Uterus (tissue), 4 donors: ENCODE measurements around the gene RRP1. TPM values are rescaled to one million over a fixed set of nuclear protein-coding genes. Genes with fewer than 3 reads are reported as not detected.

Experiments used
- DNase-seq, 2 donors: peaks; one replicate each; pipeline ENCODE4 v3.0.0-alpha.2; 2019 to 2020
- H3K27ac ChIP-seq, 2 donors: fragments of 200-600 bp; sonication (generic); 1 replicate in 1 of 2; 2 replicates in 1 of 2; pipeline ENCODE4 v1.5.1; 2016 to 2018
- H3K27me3 ChIP-seq, 2 donors: fragments of 200-600 bp; sonication (generic); one replicate each; pipeline ENCODE4 v1.5.1; 2018 to 2019; ENCODE audit warnings: control low read depth in 1 of 2
- H3K36me3 ChIP-seq, 2 donors: fragments of 200-600 bp; sonication (generic); one replicate each; pipeline ENCODE4 v1.5.1; 2019; ENCODE audit warnings: control low read depth in 1 of 2
- H3K4me1 ChIP-seq, 2 donors: fragments of 200-600 bp; sonication (generic); one replicate each; pipeline ENCODE4 v1.5.1; 2018 to 2019; ENCODE audit warnings: control low read depth in 1 of 2
- H3K4me3 ChIP-seq, 2 donors: fragments of 200-600 bp; sonication (generic); 1 replicate in 1 of 2; 2 replicates in 1 of 2; pipeline ENCODE4 v1.5.1; 2018 to 2019; ENCODE audit warnings: mild to moderate bottlenecking in 1 of 2
- H3K9me3 ChIP-seq, 2 donors: fragments of 200-600 bp; sonication (generic); one replicate each; pipeline ENCODE4 v1.5.1; 2019; ENCODE audit warnings: control low read depth in 1 of 2
- CTCF ChIP-seq, 4 experiments: fragments of 200-600 bp in 2 of 4; fragments of 450-650 bp in 2 of 4; sonication (generic) in 2 of 4; IDR thresholded peaks; one replicate each; pipeline ENCODE4 v1.5.1; 2016 to 2019; ENCODE audit warnings: antibody characterized with exemption in 4 of 4, mild to moderate bottlenecking in 2 of 4, moderate library complexity in 1 of 4
- POLR2A ChIP-seq, 2 donors: fragments of 450-650 bp; IDR thresholded peaks; one replicate each; pipeline ENCODE4 v1.6.1; 2016; ENCODE audit warnings: antibody characterized with exemption in 2 of 2, mild to moderate bottlenecking in 1 of 2, moderate library complexity in 1 of 2
- intact Hi-C: fragments of 100-400 bp; cut with DNase I; formaldehyde crosslinking; loops from one replicate; pipeline ENCODE4 v1.15.1; 2023; ENCODE audit warnings: low total_unique reads
- total RNA-seq, 4 donors: library from RNA; depleted of rRNA in 3 of 4; stranded (reverse); fragments of >200 nt in 3 of 4; gene quantifications; one replicate each; pipeline versions ENCODE4 v1.1.0 to v1.2.4, GENCODE V29; 2014 to 2023
- donor health status: DM: yes; HTN: yes; CAD: no.

The RRP1 gene
- total RNA-seq, 4 donors from 2014 or later, result 11.0 to 31.5 (median 19.5) TPM

- no peak for TF ChIP-seq POLR2A (IDR thresholded peaks at IDR 0.05)
- TF ChIP-seq CTCF (IDR thresholded peaks at IDR 0.05), result no peak
- Histone ChIP-seq H3K27ac (no peak overlapping the region), H3K4me3 (no peak overlapping the region), H3K36me3 (no peaks in the 10 kb centered on the region), H3K27me3 (no peaks in the 10 kb centered on the region), H3K9me3 (no peaks in the 10 kb centered on the region), H3K4me1 (no peaks in the 10 kb centered on the region)
- intact Hi-C loops, result no loop called here
- no peak for DNase-seq
These were observed 44.9 kb downstream of the RRP1 start for GRCh38 chr21:43834146-43834905.

- intact Hi-C loops, result no loop called here
- no peak for DNase-seq
- H3K9me3 ChIP-seq, result no peaks in the 10 kb centered on the region
These were observed 45.7 kb downstream of the RRP1 start for GRCh38 chr21:43835050-43835449.

GRCh38 chr21:43835861-43836260 is 46.5 kb downstream of the RRP1 start:
- no peak for TF ChIP-seq CTCF (IDR thresholded peaks at IDR 0.05)
- no peak for TF ChIP-seq POLR2A (IDR thresholded peaks at IDR 0.05)
- Histone ChIP-seq H3K9me3 (no peaks in the 10 kb centered on the region), H3K27ac (no peak overlapping the region), H3K4me3 (no peak overlapping the region), H3K36me3 (no peaks in the 10 kb centered on the region), H3K4me1 (no peaks in the 10 kb centered on the region), H3K27me3 (no peaks in the 10 kb centered on the region)
- no peak for DNase-seq
- intact Hi-C loops, result no loop called here

More at GRCh38 chr21:43835050-43835449, 45.7 kb downstream of the RRP1 start:
- Histone ChIP-seq H3K27me3 (no peaks in the 10 kb centered on the region), H3K36me3 (no peaks in the 10 kb centered on the region), H3K27ac (no peak overlapping the region), H3K4me3 (no peak overlapping the region), H3K4me1 (no peaks in the 10 kb centered on the region)
- no peak for TF ChIP-seq POLR2A (IDR thresholded peaks at IDR 0.05)
- no peak for TF ChIP-seq CTCF (IDR thresholded peaks at IDR 0.05)

- H3K9me3 ChIP-seq, result no peaks in the 10 kb centered on the region
- no peaks in the 10 kb centered on the region for H3K36me3 ChIP-seq
- H3K4me3 ChIP-seq, result no peak overlapping the region
- intact Hi-C loops, result no loop called here
- H3K27me3 ChIP-seq, result no peaks in the 10 kb centered on the region
- H3K4me1 ChIP-seq, result no peaks in the 10 kb centered on the region
- no peak for DNase-seq
- H3K27ac ChIP-seq, result no peak overlapping the region
- TF ChIP-seq CTCF (IDR thresholded peaks at IDR 0.05) (no peak), POLR2A (IDR thresholded peaks at IDR 0.05) (no peak)
These were observed 47.2 kb downstream of the RRP1 start for GRCh38 chr21:43836616-43837015.

- no peak for DNase-seq
- H3K36me3 ChIP-seq, result no peaks in the 10 kb centered on the region
- no peak for TF ChIP-seq POLR2A (IDR thresholded peaks at IDR 0.05)
- no peak for TF ChIP-seq CTCF (IDR thresholded peaks at IDR 0.05)
- H3K4me1 ChIP-seq, result no peaks in the 10 kb centered on the region
- no peaks in the 10 kb centered on the region for H3K9me3 ChIP-seq
- intact Hi-C loops, result no loop called here
- H3K4me3 ChIP-seq, result no peak overlapping the region
- no peak overlapping the region for H3K27ac ChIP-seq
- no peaks in the 10 kb centered on the region for H3K27me3 ChIP-seq
These were observed 50.9 kb downstream of the RRP1 start for GRCh38 chr21:43840259-43840658.
